ENCODE measurements around the gene HSD17B8.

Gene HSD17B8

GRCh38 chr6:33248932-33249731, 44.7 kb downstream of the HSD17B8 start:
- no peaks in the 10 kb centered on the region for H3K9me3 ChIP-seq
- H3K36me3 ChIP-seq: peaks cover 5 to 19% (median 6%) of the 10 kb centered on the region in 3 donors
- intact Hi-C loops (cut with DNase I; ENCODE audit: low total_unique reads): loop anchor here (5.0 kb wide), 4 partner anchors 37 to 237 kb away; no protein-coding TSS in a partner anchor
- H3K4me3 ChIP-seq: peak overlapping the region; percentile 58 to 79
- peak overlapping the region; percentile 92 to 97 for H3K27ac ChIP-seq
- DNase-seq: peak; percentile 98 to 99
- peaks cover 0 to 28% (median 20%) of the 10 kb centered on the region in 4 donors for H3K4me1 ChIP-seq
- TF ChIP-seq CTCF (IDR thresholded peaks at IDR 0.05): no peak
- H3K27me3 ChIP-seq: peaks cover 0 to 17% of the 10 kb centered on the region in 2 donors

GRCh38 chr6:33249732-33250630, 45.5 kb downstream of the HSD17B8 start:
- DNase-seq: peak in 1 of 2 donors; percentile 70
- Histone ChIP-seq H3K27ac (peak overlapping the region; percentile 92 to 97), H3K9me3 (no peaks in the 10 kb centered on the region), H3K27me3 (peaks cover 0 to 14% of the 10 kb centered on the region in 2 donors), H3K36me3 (peaks cover 5 to 19% (median 6%) of the 10 kb centered on the region in 3 donors), H3K4me3 (peak overlapping the region; percentile 58 to 79), H3K4me1 (peaks cover 0 to 28% (median 20%) of the 10 kb centered on the region in 4 donors)
- no peak for TF ChIP-seq CTCF (IDR thresholded peaks at IDR 0.05)
- intact Hi-C loops (cut with DNase I; ENCODE audit: low total_unique reads): loop anchor here (5.0 kb wide), 4 partner anchors 38 to 238 kb away; no protein-coding TSS in a partner anchor

GRCh38 chr6:33250731-33251130, 46.3 kb downstream of the HSD17B8 start:
- no peak overlapping the region for H3K4me3 ChIP-seq
- H3K9me3 ChIP-seq: no peaks in the 10 kb centered on the region
- H3K4me1 ChIP-seq: peaks cover 0 to 28% (median 20%) of the 10 kb centered on the region in 4 donors
- intact Hi-C loops (cut with DNase I; ENCODE audit: low total_unique reads): no loop called here
- peak in 1 of 2 donors; percentile 60 for DNase-seq
- H3K27me3 ChIP-seq: peaks cover 0 to 7% of the 10 kb centered on the region in 2 donors
- H3K27ac ChIP-seq: peak overlapping the region; percentile 92 to 97
- TF ChIP-seq CTCF (IDR thresholded peaks at IDR 0.05): no peak
- peaks cover 5 to 19% (median 6%) of the 10 kb centered on the region in 3 donors for H3K36me3 ChIP-seq

GRCh38 chr6:33251395-33252012, 47.0 kb downstream of the HSD17B8 start:
- Histone ChIP-seq H3K27me3 (no peaks in the 10 kb centered on the region), H3K36me3 (peaks cover 5 to 19% (median 6%) of the 10 kb centered on the region in 3 donors), H3K9me3 (no peaks in the 10 kb centered on the region), H3K27ac (no peak overlapping the region), H3K4me1 (peaks cover 0 to 28% (median 20%) of the 10 kb centered on the region in 4 donors), H3K4me3 (no peak overlapping the region)
- no peak for TF ChIP-seq CTCF (IDR thresholded peaks at IDR 0.05)
- peak in 1 of 2 donors; percentile 3 for DNase-seq
- intact Hi-C loops (cut with DNase I; ENCODE audit: low total_unique reads): no loop called here

GRCh38 chr6:33252759-33253158, 48.3 kb downstream of the HSD17B8 start:
- Histone ChIP-seq H3K4me3 (no peak overlapping the region), H3K27me3 (no peaks in the 10 kb centered on the region), H3K9me3 (no peaks in the 10 kb centered on the region), H3K4me1 (peaks cover 0 to 28% (median 20%) of the 10 kb centered on the region in 4 donors), H3K36me3 (peaks cover 5 to 28% (median 11%) of the 10 kb centered on the region in 3 donors), H3K27ac (no peak overlapping the region)
- DNase-seq: no peak
- intact Hi-C loops (cut with DNase I; ENCODE audit: low total_unique reads): no loop called here
- TF ChIP-seq CTCF (IDR thresholded peaks at IDR 0.05): no peak

Measured in tibial artery (tissue), 4 donors.